Activated T-cell treated with anti-CD3 and anti-CD28 coated beads for 4 hours (primary cell): ENCODE measurements around the gene FAAP100.

Experiments
- DNase-seq: peaks from one replicate; pipeline ENCODE4 v3.0.0-alpha.2; 2020

Gene FAAP100

GRCh38 chr17:81522491-81523401 lies 29.4 kb downstream of the FAAP100 start:
- no peak for DNase-seq

- no peak for DNase-seq
These were observed 31.9 kb downstream of the FAAP100 start for GRCh38 chr17:81520021-81520901.

- peak; percentile 57 for DNase-seq
These were observed 32.7 kb downstream of the FAAP100 start for GRCh38 chr17:81519284-81520020.

- no peak for DNase-seq
These were observed 33.3 kb downstream of the FAAP100 start for GRCh38 chr17:81518785-81519283.

- DNase-seq: no peak
These were observed 33.9 kb downstream of the FAAP100 start for GRCh38 chr17:81518113-81518784.

GRCh38 chr17:81517339-81518112 lies 34.6 kb downstream of the FAAP100 start:
- DNase-seq: no peak

GRCh38 chr17:81517009-81517338 lies 35.2 kb downstream of the FAAP100 start:
- DNase-seq: no peak

- no peak for DNase-seq
These were observed 35.7 kb downstream of the FAAP100 start for GRCh38 chr17:81516439-81516838.

- no peak for DNase-seq
These were observed 36.6 kb downstream of the FAAP100 start for GRCh38 chr17:81515530-81516041.

- peak; percentile 60 for DNase-seq
These were observed 37.2 kb downstream of the FAAP100 start for GRCh38 chr17:81514739-81515529.

GRCh38 chr17:81514489-81514738 lies 37.7 kb downstream of the FAAP100 start:
- DNase-seq: no peak

GRCh38 chr17:81513753-81514488 lies 38.2 kb downstream of the FAAP100 start:
- no peak for DNase-seq

- DNase-seq: peak; percentile 48
These were observed 38.8 kb downstream of the FAAP100 start for GRCh38 chr17:81513372-81513752.

- DNase-seq: peak; percentile 83
These were observed 39.4 kb downstream of the FAAP100 start, which contains the start of gene ACTG1 for GRCh38 chr17:81512562-81513371. TSS of gene ACTG1 (minus strand) at chr17:81512799. CDS start at chr17:81512354, 445 bp downstream.

GRCh38 chr17:81511804-81512561 lies 40.2 kb downstream of the FAAP100 start:
- no peak for DNase-seq

GRCh38 chr17:81511554-81511803 lies 40.7 kb downstream of the FAAP100 start:
- DNase-seq: no peak

- no peak for DNase-seq
These were observed 41.2 kb downstream of the FAAP100 start for GRCh38 chr17:81510785-81511553.
